Measurements from ENCODE around the gene LMAN2.
"Not testable (repeated sequence)": the region's sequence is repeated elsewhere in the genome, so short reads cannot be mapped to it uniquely, and the experiment has no call there.

LMAN2 gene

GRCh38 chr5:177307544-177308363, 43.7 kb downstream of the LMAN2 start:
- DNase-seq (ENCODE audit: low read depth, low spot score) = no peak

DNA sequence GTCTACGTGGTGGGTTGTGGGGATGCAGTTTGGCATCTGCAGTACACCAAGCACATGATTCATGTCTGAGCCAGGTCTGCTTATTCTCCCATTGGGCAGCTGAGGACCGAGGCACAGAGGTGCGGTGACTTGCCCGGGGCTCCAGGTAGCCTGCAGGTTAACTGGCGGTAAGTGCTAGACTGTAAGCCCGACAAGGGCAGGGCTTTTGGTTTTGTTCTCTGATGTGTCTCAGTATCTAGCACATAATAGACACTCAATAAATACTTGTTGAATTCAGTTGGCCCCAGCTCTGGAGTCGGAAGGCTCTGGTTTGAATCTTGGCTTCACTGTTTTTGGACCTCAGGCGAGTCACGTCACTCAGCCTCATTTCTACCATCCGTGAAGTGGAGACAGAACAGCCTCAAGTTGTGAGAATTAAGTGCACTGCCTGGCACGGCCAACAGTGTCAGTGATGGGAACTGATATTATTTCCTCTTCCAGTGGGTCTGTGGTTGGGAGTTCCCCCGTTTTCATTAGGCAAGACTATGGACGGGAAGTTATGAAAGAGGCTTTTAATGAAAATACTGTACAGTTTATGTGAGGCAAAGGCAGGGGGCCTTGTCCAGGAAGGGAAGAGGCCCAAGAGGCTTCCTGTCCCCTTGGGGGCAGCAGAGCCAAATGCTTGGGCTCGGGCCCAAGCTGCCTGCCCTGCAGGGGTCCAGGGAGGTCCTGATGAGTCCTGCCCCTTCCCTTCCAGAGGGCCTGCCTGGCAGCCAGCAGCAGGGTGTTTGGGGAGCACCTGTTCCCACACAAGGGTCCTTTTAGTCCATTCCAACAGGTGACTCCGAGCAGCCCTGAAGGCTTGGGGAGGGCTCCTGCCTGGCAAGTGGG, 44.6 kb downstream of the LMAN2 start:
- no peak for DNase-seq (ENCODE audit: low read depth, low spot score)

DNA sequence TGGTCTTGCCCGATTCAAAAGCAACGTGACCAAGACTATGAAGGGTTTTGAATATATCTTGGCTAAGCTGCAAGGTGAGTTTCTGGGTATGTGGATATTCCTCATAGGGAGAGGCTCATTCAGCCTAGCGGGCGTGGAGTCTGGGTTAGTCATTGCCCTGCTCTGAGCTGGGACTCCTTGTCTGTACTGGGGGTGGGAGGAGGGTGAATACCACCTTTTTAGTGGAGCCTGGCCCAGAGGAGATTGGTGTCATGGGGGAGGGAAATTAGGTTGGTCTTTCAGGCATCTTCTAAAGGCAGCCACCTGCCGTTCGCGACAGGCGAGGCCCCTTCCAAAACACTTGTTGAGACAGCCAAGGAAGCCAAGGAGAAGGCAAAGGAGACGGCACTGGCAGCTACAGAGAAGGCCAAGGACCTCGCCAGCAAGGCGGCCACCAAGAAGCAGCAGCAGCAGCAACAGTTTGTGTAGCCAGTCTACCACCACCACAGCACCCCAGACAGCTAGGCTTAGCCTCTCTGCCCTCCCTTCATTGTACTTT, 45.3 kb downstream of the LMAN2 start:
- not testable (repeated sequence) for DNase-seq (ENCODE audit: low read depth, low spot score)

GRCh38 chr5:177304392-177305119, 46.9 kb downstream of the LMAN2 start:
- no peak for DNase-seq (ENCODE audit: low read depth, low spot score)

DNA sequence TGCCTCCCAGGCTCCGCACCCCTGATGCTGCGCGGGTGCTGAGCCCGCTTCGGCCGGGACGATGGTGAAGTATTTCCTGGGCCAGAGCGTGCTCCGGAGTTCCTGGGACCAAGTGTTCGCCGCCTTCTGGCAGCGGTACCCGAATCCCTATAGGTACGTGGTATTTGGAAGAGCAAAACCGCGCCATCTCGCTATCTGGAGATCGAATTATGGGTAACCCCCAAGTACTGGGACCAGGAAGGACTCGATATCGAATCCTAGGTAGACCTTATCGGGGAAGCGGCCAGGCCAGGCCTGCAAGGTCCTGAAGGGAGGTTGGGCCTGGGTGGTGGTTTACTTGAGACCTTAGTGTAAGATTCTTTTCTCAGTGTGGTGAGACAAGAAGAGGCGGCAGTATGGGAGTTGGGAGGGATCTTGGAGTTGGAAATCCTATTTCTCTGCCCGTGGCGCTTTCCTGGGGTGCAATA, 47.5 kb downstream of the LMAN2 start:
- DNase-seq (ENCODE audit: low read depth, low spot score) = no peak

GRCh38 chr5:177303121-177303924, 48.1 kb downstream of the LMAN2 start, which contains the start of the genes PRELID1 and RAB24:
PRELID1 (plus strand) TSS chr5:177303799; CDS start chr5:177303986, 187 bp downstream.
RAB24 (minus strand) TSS chr5:177303719; CDS start chr5:177303288, 431 bp downstream.
- DNase-seq (ENCODE audit: low read depth, low spot score) = peak; percentile 83

DNA sequence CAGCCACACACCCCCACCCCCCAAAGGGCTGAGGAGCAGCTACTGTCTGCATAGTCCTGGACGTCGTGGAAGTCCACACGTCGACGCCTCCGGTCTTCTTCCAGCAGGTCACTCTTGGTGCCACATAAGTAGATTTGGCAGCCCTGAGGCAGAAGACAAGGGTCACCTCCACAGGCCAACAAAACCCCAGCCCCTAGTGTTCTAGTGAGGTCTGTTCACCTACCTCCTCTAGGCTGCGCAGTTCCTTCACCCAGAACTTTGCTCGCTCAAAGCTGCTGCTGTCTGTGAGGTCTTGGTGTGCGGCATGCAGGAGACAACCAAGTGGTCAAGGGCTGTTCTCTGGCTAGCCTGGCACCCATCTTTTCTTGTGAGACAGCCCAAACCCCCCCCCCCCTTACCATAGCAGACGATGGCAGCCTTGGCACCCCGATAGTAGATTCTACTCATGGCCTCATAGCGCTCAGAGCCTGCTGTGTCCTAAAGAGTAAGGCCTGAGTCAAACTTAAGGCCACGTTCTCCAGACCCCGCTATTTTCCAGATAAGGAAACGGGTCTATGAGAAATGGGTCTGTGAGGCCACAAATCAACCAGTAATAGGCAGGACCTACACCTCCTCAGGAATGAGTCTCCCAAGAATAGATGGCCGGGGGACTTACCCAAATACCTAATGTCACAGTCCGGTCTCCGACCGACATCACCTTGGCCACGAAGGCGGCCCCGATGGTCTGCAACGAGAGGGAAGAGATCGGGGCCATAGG, 48.9 kb downstream of the LMAN2 start:
- no peak for DNase-seq (ENCODE audit: low read depth, low spot score)

GRCh38 chr5:177301503-177302165, 49.8 kb downstream of the LMAN2 start:
- DNase-seq (ENCODE audit: low read depth, low spot score) = no peak

DNA sequence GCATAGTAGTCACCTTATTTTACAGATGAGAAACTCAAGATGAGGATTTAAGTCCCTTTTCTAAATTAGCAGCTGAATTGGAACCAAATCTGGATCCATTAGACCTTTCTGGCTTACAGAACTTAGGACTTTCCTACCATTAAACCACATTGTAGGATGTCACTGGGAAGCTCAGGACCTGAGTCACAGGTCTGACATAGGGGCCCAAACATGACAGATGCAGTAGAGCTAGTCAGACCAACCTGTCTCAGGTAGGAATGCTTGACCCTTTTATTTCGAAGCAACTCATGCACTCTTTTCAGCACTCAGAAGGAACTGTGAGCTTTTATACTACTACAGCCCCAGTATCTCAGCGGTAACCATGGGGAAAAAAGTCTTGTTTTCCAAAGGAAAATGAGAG, 50.5 kb downstream of the LMAN2 start:
- DNase-seq (ENCODE audit: low read depth, low spot score) = no peak

- DNase-seq (ENCODE audit: low read depth, low spot score) = no peak
Measured at GRCh38 chr5:177300236-177300880, 51.1 kb downstream of the LMAN2 start.

- DNase-seq (ENCODE audit: low read depth, low spot score) = no peak
Measured at GRCh38 chr5:177299697-177300096, 51.8 kb downstream of the LMAN2 start.

GRCh38 chr5:177297922-177298321, 53.5 kb downstream of the LMAN2 start:
- no peak for DNase-seq (ENCODE audit: low read depth, low spot score)

DNA sequence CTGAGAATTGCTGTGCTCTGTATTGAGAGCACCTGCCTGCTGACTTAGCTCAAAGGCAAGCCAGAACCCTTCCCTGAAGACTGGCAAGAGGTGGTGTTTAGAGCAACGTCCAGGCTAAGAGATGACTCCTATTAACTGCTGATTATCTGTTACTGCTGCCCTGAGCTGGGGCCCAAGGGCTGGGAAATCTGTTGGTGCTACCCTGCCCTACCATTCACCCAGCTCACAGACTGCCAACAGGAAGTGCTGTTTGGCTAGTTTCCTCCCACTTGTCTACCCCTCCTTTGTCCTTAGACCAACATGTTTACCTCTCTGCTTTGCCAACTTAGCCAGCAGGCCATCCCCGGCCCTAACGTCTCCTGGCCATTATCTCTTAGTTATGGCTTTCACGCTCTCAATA, 54.9 kb downstream of the LMAN2 start:
- no peak for DNase-seq (ENCODE audit: low read depth, low spot score)

DNA sequence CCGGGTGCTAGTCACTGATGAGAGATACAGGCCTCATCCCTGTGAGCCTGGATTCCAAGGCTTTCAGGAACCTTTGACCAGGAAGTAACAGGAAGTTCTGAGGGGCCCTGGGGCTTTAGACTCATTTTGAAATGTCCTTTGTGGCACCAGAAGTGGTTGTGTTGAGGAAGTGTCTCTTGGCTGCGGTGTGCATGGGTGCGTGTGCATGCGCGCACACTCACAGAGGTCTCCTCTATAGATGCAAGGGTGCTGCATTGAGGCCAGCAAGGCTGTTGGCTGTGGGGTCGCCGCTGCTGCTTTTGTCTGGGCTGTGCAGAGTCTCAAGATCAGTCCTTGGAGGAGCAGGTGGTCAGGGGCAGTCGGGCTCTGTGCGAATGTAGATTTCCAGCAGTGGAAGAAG, 55.5 kb downstream of the LMAN2 start:
- DNase-seq (ENCODE audit: low read depth, low spot score) = no peak

DNA sequence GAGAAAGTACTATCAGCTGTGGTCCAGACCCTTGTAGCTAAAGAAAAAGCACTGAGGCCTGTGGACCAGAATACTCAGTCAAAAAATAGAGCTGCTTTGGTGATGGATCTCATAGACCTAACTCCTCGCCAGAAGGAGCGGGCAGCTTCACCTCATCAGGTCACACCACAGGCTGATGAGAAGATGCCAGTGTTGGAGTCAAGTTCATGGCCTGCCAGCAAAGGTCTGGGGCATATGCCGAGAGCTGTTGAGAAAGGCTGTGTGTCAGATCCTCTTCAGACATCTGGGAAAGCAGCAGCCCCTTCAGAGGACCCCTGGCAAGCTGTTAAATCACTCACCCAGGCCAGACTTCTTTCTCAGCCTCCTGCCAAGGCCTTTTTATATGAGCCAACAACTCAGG, 56.8 kb downstream of the LMAN2 start:
- no peak for DNase-seq (ENCODE audit: low read depth, low spot score)

- no peak for DNase-seq (ENCODE audit: low read depth, low spot score)
Measured at GRCh38 chr5:177293819-177294581, 57.5 kb downstream of the LMAN2 start.

- DNase-seq (ENCODE audit: low read depth, low spot score) = no peak
Measured at GRCh38 chr5:177291735-177292134, 59.7 kb downstream of the LMAN2 start.

Measured in activated CD4-positive, CD25-positive, alpha-beta regulatory T cell treated with anti-CD3 and anti-CD28 coated beads, Interleukin-2, amount 50 U/mL, for 16 hours (primary cell).